GM08714 (cell line): Measurements from ENCODE around the gene TENT4B.
"Not testable (repeated sequence)": the region's sequence is repeated elsewhere in the genome, so short reads cannot be mapped to it uniquely, and the experiment has no call there.

Source experiments
- H3K4me3 ChIP-seq: fragments of 200-500 bp; sonication (Bioruptor generic); 2 replicates; pipeline ENCODE4 v1.5.1; 2014; ENCODE audit warnings: mild to moderate bottlenecking, low read length, inconsistent platforms
- ZNF274 ChIP-seq: IDR thresholded peaks from 2 replicates; pipeline ENCODE4 v1.6.1; 2012; ENCODE audit warnings: mild to moderate bottlenecking, low read depth, low read length

TENT4B gene

GRCh38 chr16:50169555-50170096 lies 16.5 kb downstream of the TENT4B start:
- no peak overlapping the region for H3K4me3 ChIP-seq
- no peak for TF ChIP-seq ZNF274

DNA sequence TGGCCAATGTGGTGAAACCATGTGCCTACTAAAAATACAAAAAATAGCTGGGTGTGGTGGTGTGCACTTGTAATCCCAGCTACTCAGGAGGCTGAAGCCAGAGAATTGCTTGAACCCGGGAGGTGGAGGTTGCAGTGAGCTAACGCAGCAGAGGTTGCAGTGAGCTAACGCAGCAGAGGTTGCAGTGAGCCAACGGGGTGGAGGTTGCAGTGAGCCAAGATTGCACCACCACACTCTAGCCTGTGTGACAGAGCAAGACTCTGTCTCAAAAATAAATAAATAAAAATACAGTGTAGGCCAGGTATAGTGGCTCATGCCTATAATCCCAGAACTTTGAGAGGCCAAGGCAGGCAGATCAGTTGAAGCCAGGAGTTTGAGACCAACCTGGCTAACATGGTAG lies 18.7 kb downstream of the TENT4B start:
- H3K4me3 ChIP-seq, result not testable (repeated sequence)

GRCh38 chr16:50172195-50172922 lies 19.3 kb downstream of the TENT4B start:
- no peak for TF ChIP-seq ZNF274
- H3K4me3 ChIP-seq, result no peak overlapping the region

DNA sequence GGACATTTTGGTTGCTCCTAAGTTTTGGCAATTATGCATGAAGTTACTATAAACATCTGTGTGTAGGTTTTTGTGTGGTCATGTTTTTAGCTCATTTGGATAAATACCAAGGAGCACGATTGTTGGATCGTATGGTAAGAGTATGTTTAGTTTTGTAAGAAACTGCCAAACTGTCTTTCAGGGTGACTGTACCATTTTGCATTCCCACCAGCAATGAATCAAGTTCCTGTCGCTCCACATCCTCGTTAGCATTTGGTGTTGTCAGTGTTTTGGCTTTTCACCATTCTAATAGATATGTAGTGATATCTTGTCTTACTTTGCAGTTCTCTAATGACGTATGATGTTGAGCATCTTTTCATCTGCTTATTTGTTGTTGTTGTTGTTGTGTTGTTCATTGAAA lies 20.2 kb downstream of the TENT4B start:
- no peak overlapping the region for H3K4me3 ChIP-seq
- no peak for TF ChIP-seq ZNF274

- TF ChIP-seq ZNF274, result no peak
- no peak overlapping the region for H3K4me3 ChIP-seq
Measured at GRCh38 chr16:50178491-50178941, 25.4 kb downstream of the TENT4B start.

DNA sequence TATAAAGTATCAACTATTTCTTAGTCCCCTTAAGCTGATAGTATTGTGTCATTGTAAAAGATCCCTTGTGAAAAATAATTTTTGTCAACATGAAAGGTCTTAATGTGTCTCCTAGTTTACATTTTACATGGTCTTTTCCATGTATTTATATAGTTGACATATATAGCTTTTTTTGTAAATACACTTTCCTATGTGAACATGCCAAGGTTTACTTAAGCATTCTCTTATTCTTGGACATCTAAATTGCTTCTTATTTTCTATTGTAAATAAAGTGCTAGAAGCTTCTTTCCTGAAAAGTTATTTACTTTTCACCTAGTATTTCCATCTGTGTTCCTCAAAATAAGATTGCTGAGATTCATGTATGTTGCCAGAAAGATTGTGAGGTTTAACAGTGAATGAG lies 29.3 kb downstream of the TENT4B start:
- no peak overlapping the region for H3K4me3 ChIP-seq
- TF ChIP-seq ZNF274, result no peak

DNA sequence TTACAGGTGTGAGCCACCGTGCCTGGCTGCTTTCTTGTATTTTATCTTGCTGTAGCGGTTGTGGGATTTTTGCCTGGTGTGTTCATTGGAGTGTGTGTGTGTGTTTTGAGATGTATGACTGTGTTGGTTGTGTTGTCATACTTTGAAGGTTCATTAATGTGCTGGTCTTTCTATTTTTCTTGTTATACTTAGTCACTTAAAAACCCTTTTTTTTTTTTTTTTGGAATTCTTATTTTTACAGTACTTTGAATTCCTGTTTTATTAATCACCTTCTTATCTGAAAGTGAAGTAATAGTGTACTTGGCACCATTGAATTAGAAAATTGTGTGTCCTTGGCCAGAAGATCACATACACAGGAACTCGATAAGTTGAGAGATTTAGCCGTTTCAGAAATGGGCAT lies 30.2 kb downstream of the TENT4B start:
- no peak overlapping the region for H3K4me3 ChIP-seq
- TF ChIP-seq ZNF274, result no peak

GRCh38 chr16:50185005-50185505 lies 31.9 kb downstream of the TENT4B start:
- TF ChIP-seq ZNF274, result no peak
- H3K4me3 ChIP-seq, result no peak overlapping the region

DNA sequence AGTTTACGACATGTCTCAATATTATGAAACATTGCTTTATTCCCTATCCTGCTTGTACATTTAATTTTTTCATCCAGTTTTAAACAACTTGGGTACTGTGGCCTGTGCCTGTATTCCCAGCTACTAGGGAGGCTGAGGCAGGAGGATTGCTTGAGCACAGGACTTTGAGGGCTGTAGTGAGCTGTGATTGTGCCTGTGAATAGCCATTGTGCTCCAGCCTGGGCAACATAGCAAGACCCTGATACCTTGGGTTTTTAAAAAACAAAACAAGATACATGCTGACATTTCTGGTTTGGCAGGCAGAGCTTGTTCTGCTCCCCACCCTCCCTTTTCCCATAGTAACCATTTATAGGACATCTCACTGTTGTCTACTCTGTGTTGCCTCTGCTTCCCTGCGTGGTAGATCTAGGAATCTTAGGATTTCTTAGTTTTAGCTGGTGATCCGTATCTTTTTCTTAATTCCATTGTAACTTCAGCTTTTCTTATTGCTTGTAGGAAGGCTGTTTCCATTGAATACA lies 35.6 kb downstream of the TENT4B start:
- TF ChIP-seq ZNF274, result no peak
- H3K4me3 ChIP-seq, result no peak overlapping the region

- no peak for TF ChIP-seq ZNF274
- H3K4me3 ChIP-seq, result no peak overlapping the region
Measured at GRCh38 chr16:50190292-50190691, 37.2 kb downstream of the TENT4B start.

GRCh38 chr16:50192386-50193050 lies 39.4 kb downstream of the TENT4B start:
- no peak for TF ChIP-seq ZNF274
- no peak overlapping the region for H3K4me3 ChIP-seq

DNA sequence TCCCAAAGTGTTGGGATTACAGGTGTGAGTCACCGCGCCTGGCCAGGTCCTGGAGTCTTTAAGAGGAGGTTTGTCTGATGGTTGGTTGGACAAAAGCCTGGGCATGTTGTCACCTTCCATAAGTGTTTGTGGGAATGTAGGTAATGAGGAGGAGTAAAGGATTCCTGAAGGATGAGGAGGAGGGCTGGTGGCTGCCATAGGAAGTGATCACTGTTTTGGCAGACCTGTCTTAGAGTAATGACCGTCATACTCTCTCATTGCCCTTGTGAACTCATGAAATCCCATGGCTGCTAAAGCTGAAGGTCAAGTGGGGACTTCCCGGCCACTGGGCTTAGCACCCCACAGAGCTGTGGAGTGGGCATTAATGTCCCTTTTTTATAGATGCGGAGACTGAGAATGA lies 40.5 kb downstream of the TENT4B start:
- no peak overlapping the region for H3K4me3 ChIP-seq
- no peak for TF ChIP-seq ZNF274

DNA sequence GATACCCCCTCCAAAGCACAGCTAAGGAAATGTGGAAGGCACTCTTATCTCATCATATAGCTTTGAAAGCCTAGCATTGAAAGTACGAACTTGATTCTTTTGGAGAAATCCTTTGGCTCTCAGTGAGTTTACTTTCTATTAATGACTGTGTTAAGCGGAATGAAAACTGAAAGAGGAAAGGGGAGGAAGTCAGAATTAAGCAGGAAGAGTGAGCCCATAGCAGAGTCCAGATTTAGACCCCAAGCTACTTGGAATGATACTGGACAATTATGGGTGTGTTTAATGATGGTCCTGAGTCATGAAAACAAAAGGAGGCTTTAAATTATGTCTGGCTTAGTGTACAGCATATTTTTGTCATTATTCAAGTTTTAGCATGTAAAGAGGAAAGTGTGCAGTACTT lies 42.2 kb downstream of the TENT4B start:
- TF ChIP-seq ZNF274, result no peak
- no peak overlapping the region for H3K4me3 ChIP-seq

DNA sequence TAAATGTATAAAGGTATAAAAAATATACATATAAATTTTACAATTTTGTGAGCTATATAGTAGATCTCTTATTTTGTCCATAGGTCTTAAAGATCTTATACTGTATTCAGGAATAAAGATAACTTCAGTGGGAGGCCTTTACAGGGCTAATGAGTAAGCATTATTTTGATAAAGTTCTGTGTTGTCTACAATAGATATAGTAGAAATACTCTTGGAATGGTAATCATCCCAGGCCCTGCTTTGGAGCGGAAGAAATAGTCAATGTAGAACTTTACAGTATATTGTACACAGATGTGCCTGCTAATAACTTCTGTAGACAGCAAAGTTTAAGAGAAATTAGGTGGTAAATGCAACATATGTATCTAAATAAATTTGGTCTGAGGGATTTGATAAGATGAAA lies 42.6 kb downstream of the TENT4B start:
- no peak for TF ChIP-seq ZNF274
- no peak overlapping the region for H3K4me3 ChIP-seq

DNA sequence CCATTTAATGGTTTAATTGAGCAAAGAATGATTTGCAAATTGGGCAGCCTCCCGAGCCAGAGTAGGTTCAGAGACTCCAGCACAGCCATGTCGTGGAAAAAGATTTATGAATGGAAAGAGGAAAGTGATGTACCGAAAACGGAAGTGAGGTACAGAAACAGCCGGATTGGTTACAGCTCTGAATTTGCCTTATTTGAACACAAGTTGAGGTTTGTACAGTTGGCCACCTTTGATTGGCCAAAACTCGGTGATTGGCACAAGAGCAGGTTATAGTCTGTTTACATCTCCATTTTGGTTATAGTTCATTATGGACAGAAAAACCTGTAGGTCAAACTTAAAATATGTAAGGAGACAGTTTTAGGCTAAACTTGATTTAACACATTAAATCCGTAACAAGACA lies 44.5 kb downstream of the TENT4B start:
- TF ChIP-seq ZNF274, result no peak
- H3K4me3 ChIP-seq, result no peak overlapping the region

DNA sequence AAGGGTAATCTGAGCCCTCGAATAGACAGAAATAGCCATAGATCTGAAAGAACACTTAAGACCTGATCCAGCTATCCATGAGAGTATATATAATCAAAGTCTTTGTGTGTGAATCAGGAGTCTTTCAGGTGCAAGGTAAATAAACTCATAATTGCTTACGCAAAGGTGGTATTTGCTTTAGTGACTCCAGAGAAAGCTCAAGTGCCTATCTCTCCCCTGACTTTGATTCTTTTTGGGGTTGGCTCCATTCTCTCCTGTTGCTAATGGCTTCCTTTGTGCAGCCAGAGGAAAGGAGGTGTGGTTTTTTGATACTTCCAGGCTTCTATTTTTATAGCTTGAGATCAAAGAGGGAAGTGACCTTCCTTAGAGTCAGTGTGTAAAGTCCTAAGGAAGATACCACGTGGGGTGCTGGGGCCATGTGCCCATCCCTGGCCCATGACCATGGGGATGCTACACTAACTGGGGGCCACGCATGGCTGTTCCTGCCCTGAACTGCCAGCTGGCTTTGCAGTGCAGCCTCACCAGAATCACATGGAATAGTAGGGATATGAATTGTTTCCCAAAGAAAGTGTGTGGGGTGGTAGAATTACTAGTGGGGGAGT lies 45.8 kb downstream of the TENT4B start:
- H3K4me3 ChIP-seq, result no peak overlapping the region
- no peak for TF ChIP-seq ZNF274
